GM12878 (cell line): ENCODE measurements around the gene LRRC23. TPM values are rescaled to one million over a fixed set of nuclear protein-coding genes. Genes with fewer than 3 reads are reported as not detected.

Source experiments
- ATAC-seq: fragments of 200-7000 bp; cut with Tn5 transposase; 3 replicates; pipeline ENCODE4 v1.9.1; 2020; ENCODE audit warnings: mild to moderate bottlenecking, moderate library complexity
- BruUV-seq: library from RNA; stranded (reverse); fragments of 400-500 nt; replicated peaks from 2 replicates; lab custom pipeline; 2021; lab: Mats Ljungman, UMichigan
- CTCF ChIA-PET: fragments of 300-600 bp; sonication (Branson Sonifier 250); formaldehyde crosslinking; extraction: SDS; loops from one replicate; lab custom pipeline; 2021; ENCODE audit warnings: inconsistent platforms; lab: Yijun Ruan, JAX
- POLR2A ChIA-PET: fragments of 350-600 bp; formaldehyde crosslinking; extraction: SDS; loops from one replicate; lab custom pipeline; 2021; ENCODE audit warnings: inconsistent platforms; lab: Charles Lee
- RAD21 ChIA-PET: fragments of 300-600 bp; sonication (Branson Sonifier 250); formaldehyde crosslinking; loops from one replicate; lab custom pipeline; 2023; ENCODE audit warnings: antibody characterized with exemption; ENCODE audit not compliant: unreplicated experiment; lab: Charles Lee
- SMC1A ChIA-PET: fragments of 300-600 bp; sonication (Branson Sonifier 250); formaldehyde crosslinking; loops from one replicate; lab custom pipeline; 2023; ENCODE audit not compliant: unreplicated experiment, uncharacterized antibody; lab: Charles Lee
- DNase-seq: peaks from one replicate; pipeline ENCODE4 v3.0.0-alpha.2; 2011; ENCODE audit warnings: low read depth, low spot score
- FAIRE-seq: peaks from 3 replicates; lab custom pipeline; 2011; peaks lifted over from hg19 to GRCh38; lab: Jason Lieb, UNC
- H2AFZ ChIP-seq: 2 replicates; pipeline ENCODE4 v1.6.0; 2011; ENCODE audit warnings: low read depth, low read length, control low read depth; ENCODE audit not compliant: control insufficient read depth
- H3K27ac ChIP-seq: 2 replicates; pipeline ENCODE4 v1.5.1; 2011; ENCODE audit warnings: control low read depth; ENCODE audit not compliant: control insufficient read depth, insufficient read depth
- H3K27me3 ChIP-seq, 2 experiments: replicated peaks in 1 of 2; 2 replicates each; pipeline versions ENCODE4 v1.6.0 to v1.6.1; 2011; ENCODE audit warnings: low read length in 1 of 2; ENCODE audit not compliant: control insufficient read depth in 2 of 2, insufficient read depth in 2 of 2
- H3K36me3 ChIP-seq, 2 experiments: 2 replicates each; pipeline ENCODE4 v1.5.1; 2011; ENCODE audit warnings: low read length in 1 of 2; ENCODE audit not compliant: control insufficient read depth in 2 of 2, insufficient read depth in 2 of 2
- H3K4me1 ChIP-seq: 2 replicates; pipeline ENCODE4 v1.6.1; 2011; ENCODE audit warnings: mild to moderate bottlenecking, low read length, moderate library complexity, mixed read lengths; ENCODE audit not compliant: control insufficient read depth, insufficient read depth
- H3K4me2 ChIP-seq: 2 replicates; pipeline ENCODE4 v1.6.0; 2011; ENCODE audit warnings: control low read depth; ENCODE audit not compliant: control insufficient read depth, insufficient read depth
- H3K4me3 ChIP-seq: fragments of 200-600 bp; sonication (generic); 2 replicates; pipeline ENCODE4 v1.5.1; 2016
- H3K79me2 ChIP-seq: 2 replicates; pipeline ENCODE4 v1.6.0; 2011; ENCODE audit warnings: low read length; ENCODE audit not compliant: control insufficient read depth, insufficient read depth
- H3K9ac ChIP-seq: 2 replicates; pipeline ENCODE4 v1.8.0; 2011; ENCODE audit warnings: low read length, control low read depth, mixed read lengths; ENCODE audit not compliant: control insufficient read depth, insufficient read depth
- H3K9me3 ChIP-seq: replicated peaks from 3 replicates; pipeline ENCODE4 v1.5.1; 2011; ENCODE audit warnings: mild to moderate bottlenecking, low read length; ENCODE audit not compliant: control insufficient read depth, insufficient read depth
- H4K20me1 ChIP-seq: 2 replicates; pipeline ENCODE4 v1.6.0; 2011; ENCODE audit not compliant: control insufficient read depth, insufficient read depth
- BMI1 ChIP-seq: fragments of 450-650 bp; IDR thresholded peaks from 2 replicates; pipeline ENCODE4 v1.6.1; 2016; ENCODE audit warnings: mild to moderate bottlenecking, moderate library complexity, borderline replicate concordance
- CHD4 ChIP-seq: fragments of 200-600 bp; sonication (generic); IDR thresholded peaks from 2 replicates; pipeline ENCODE4 v1.6.1; 2016; ENCODE audit warnings: mild to moderate bottlenecking
- DPF2 ChIP-seq: fragments of 450-650 bp; IDR thresholded peaks from 2 replicates; pipeline ENCODE4 v1.6.1; 2017; ENCODE audit warnings: mild to moderate bottlenecking
- FOS ChIP-seq: IDR thresholded peaks from 3 replicates; pipeline ENCODE4 v1.6.1; 2011; ENCODE audit warnings: borderline replicate concordance; ENCODE audit not compliant: insufficient read length; ENCODE audit errors: extremely low read depth
- NR2C2 ChIP-seq: IDR thresholded peaks from 2 replicates; pipeline ENCODE4 v1.6.1; 2011; ENCODE audit warnings: borderline replicate concordance, low read depth; ENCODE audit not compliant: control insufficient read depth, insufficient read length
- RAD51 ChIP-seq: fragments of 450-650 bp; IDR thresholded peaks from 2 replicates; pipeline ENCODE4 v1.6.1; 2016; ENCODE audit warnings: moderate library complexity, mild to moderate bottlenecking, inconsistent platforms
- RCOR1 ChIP-seq: conservative IDR thresholded peaks from 2 replicates; pipeline ENCODE4 v1.6.1; 2012; ENCODE audit warnings: low read depth, low read length, improper control_type of control experiment
- ZNF622 ChIP-seq: fragments of 450-650 bp; IDR thresholded peaks from 2 replicates; pipeline ENCODE4 v1.6.1; 2017; ENCODE audit warnings: mild to moderate bottlenecking, inconsistent platforms
- WGBS: methylation state at CpG from one replicate; pipeline ENCODE4 v1.1.6; 2016; ENCODE audit warnings: low lambda C conversion rate; ENCODE audit not compliant: insufficient replicate concordance, insufficient coverage; ENCODE audit errors: missing lambda C conversion rate; 5-methylcytosine and 5-hydroxymethylcytosine counted together
- in situ Hi-C: fragments of 300-500 bp; cut with MboI; formaldehyde crosslinking; loops from 9 replicates; pipeline ENCODE4 v1.14.3; 2018; ENCODE audit warnings: mixed read lengths
- intact Hi-C: fragments of 100-400 bp; cut with micrococcal nuclease; formaldehyde crosslinking; loops from one replicate; pipeline ENCODE4 v1.14.2; 2022; ENCODE audit not compliant: unreplicated experiment
- polyA plus RNA-seq, 11 experiments: library from polyadenylated mRNA; depleted of rRNA in 4 of 11; unstranded in 6 of 11; stranded (reverse) in 5 of 11; fragments of >200 nt; fragmentation: Nextera tagmentation in 4 of 11; fragmentation: Illumina TruSeq in 1 of 11; extraction: Ambion mirVana in 4 of 11; extraction: Trizol in 1 of 11; gene quantifications; 1 replicate in 1 of 11; 2 replicates in 10 of 11; pipeline versions ENCODE4 v1.2.1 to v1.2.3, GENCODE V29; 2011 to 2016; ENCODE audit warnings: inconsistent platforms in 2 of 11, missing spikeins in 2 of 11, low read depth in 1 of 11
- total RNA-seq, 4 experiments: library from RNA; depleted of rRNA in 3 of 4; stranded (reverse); fragments of >200 nt in 3 of 4; fragmentation: Illumina TruSeq in 1 of 4; extraction: Trizol in 1 of 4; gene quantifications; 2 replicates each; pipeline versions ENCODE4 v1.2.1 to v1.2.3, GENCODE V29; 2013 to 2021

LRRC23 gene
- total and polyA plus RNA-seq, 10 of the 15 experiments (the other 5 are each of a cell fraction or from before 2014, with no cell fraction given) = 1.4 to 6.9 (median 3.4) TPM

DNA sequence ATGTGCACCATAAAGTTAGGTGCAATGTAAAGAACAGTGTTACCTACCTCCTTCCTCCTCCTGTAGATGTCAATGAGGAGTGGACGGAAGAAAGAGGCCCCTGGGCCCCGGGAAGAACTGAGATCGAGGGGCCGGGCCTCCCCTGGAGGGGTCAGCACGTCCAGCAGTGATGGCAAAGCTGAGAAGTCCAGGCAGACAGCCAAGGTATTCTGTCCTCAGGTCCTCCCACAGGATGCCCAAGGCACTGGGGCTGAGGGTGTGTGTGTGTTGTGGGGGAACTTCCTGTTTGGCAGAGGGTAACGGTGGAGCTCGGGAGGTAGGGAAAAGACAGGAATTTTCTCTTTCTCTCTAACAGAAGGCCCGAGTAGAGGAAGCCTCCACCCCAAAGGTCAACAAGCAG is 29.5 kb downstream of the LRRC23 start:
- peaks cover 42% of the 10 kb centered on the region for H3K79me2 ChIP-seq
- no peaks in the 10 kb centered on the region for H4K20me1 ChIP-seq
- CTCF ChIA-PET = interaction anchor here (0.9 to 8.6 kb wide), 8 partner anchors 10 to 181 kb away, joined by 3 to 111 read pairs (median 4); partner anchors contain the start of gene MLF2
- in situ Hi-C loops = no loop called here
- no peak overlapping the region for H3K9ac ChIP-seq
- FAIRE-seq = no peak
- DNase-seq = no peak
- H3K4me1 ChIP-seq = peaks cover 14% of the 10 kb centered on the region
- 94% methylated on average over 8 of the region's 8 CpGs for WGBS
- SMC1A ChIA-PET = interaction anchor here (1.6 kb wide), 1 partner anchor 9 kb away, joined by 5 read pairs; the partner anchor contains the start of genes C12orf57 and RNU7-1
- H3K27me3 ChIP-seq = no peaks in the 10 kb centered on the region
- BruUV-seq = no TSS peak
- H3K4me3 ChIP-seq = no peak overlapping the region
- ATAC-seq = no peak
- intact Hi-C loops = no loop called here
- peaks cover 4 to 5% of the 10 kb centered on the region in 2 experiments; a peak in 3 of 4 replicates for H3K36me3 ChIP-seq
- no peak overlapping the region for H2AFZ ChIP-seq
- TF ChIP-seq CHD4 (no peak), DPF2 (no peak), ZNF622 (no peak), RCOR1 (no peak), FOS (no peak), RAD51 (no peak), NR2C2 (no peak), BMI1 (no peak)
- TF ChIP-seq, all 136 proteins: peak for 0
- no peak overlapping the region for H3K27ac ChIP-seq
- RAD21 ChIA-PET = interaction anchor here (1.6 kb wide), 1 partner anchor 10 kb away, joined by 7 read pairs; the partner anchor contains the start of genes C12orf57 and RNU7-1
- no peaks in the 10 kb centered on the region for H3K9me3 ChIP-seq
- POLR2A ChIA-PET = interaction anchor here (0.5 to 2.0 kb wide), 4 partner anchors 10 to 196 kb away, joined by 3 to 6 read pairs (median 4); partner anchors contain the start of genes C12orf57, CLSTN3 and RNU7-1
- H3K4me2 ChIP-seq = no peak overlapping the region
